ENCODE data around the gene NKAP.

Gene NKAP

GRCh38 chrX:119885554-119886428, 57.8 kb downstream of the NKAP start:
- no peak overlapping the region for H3K4me3 ChIP-seq (ENCODE audit: low read depth, low read length)
- DNase-seq (ENCODE audit: low read depth, low spot score) = no peak
- TF ChIP-seq, protein P1, sequence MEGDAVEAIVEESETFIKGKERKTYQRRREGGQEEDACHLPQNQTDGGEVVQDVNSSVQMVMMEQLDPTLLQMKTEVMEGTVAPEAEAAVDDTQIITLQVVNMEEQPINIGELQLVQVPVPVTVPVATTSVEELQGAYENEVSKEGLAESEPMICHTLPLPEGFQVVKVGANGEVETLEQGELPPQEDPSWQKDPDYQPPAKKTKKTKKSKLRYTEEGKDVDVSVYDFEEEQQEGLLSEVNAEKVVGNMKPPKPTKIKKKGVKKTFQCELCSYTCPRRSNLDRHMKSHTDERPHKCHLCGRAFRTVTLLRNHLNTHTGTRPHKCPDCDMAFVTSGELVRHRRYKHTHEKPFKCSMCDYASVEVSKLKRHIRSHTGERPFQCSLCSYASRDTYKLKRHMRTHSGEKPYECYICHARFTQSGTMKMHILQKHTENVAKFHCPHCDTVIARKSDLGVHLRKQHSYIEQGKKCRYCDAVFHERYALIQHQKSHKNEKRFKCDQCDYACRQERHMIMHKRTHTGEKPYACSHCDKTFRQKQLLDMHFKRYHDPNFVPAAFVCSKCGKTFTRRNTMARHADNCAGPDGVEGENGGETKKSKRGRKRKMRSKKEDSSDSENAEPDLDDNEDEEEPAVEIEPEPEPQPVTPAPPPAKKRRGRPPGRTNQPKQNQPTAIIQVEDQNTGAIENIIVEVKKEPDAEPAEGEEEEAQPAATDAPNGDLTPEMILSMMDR (IDR thresholded peaks at IDR 0.05; ENCODE audit: insufficient read depth, low read length, missing control alignments) = no peak
- CTCF ChIA-PET = interaction anchor here (2.4 kb wide), 1 partner anchor 8 kb away, joined by 10 read pairs; no protein-coding TSS in a partner anchor
- POLR2A ChIA-PET = no interaction called here

DNA sequence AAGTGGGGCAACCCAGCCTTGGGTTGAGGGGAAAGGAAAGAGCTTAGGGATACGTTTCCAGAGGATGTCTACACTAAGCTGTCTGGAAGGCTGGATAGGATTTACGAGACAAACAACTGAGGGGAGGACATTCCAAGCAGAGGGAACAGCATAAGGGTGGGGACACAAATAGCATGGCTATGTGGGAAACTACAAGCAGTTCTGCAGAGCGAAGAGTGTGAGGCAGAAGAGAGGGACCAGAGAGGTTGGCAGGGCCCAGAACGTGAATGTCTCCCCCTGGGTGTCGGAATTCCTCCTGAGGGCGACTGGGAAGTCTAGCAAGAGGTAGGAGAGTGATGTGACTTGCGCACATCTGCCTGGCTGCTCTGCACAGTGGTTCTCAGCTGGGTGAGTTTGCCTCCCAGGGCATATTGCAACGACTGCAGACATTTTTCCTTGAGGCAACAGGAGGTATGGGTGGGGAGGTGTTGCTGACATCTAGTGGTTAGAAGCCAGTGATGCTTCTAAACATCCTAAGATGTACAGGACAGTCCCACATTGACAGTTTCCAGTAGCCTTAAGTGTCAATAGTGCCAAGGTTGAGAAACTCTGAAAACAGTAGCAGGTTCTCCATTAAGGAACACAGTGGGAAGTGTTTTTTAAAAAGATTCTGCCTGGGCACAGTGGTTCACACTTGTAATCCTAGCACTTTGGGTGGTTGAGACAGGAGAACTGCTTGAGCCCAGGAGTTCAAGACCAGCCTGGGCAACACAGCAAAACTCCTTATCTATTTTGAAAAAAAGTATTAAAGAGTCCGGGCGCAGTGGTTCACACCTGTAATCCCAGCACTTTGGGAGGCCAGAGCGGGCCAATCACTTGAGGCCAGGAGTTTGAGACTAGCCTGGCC, 62.8 kb downstream of the NKAP start:
- ChIA-PET POLR2A (no interaction called here), CTCF (interaction anchor here (0.5 to 1.0 kb wide), 4 partner anchors 9 to 362 kb away, joined by 3 to 4 read pairs (median 3); partner anchors contain the start of genes NDUFA1 and RNF113A)
- no peak overlapping the region for H3K4me3 ChIP-seq (ENCODE audit: low read depth, low read length)
- DNase-seq (ENCODE audit: low read depth, low spot score) = no peak
- TF ChIP-seq, protein P1 (IDR thresholded peaks at IDR 0.05; ENCODE audit: insufficient read depth, low read length, missing control alignments) = peak; percentile 64

GRCh38 chrX:119880076-119880475, 63.5 kb downstream of the NKAP start:
- TF ChIP-seq, protein P1 (IDR thresholded peaks at IDR 0.05; ENCODE audit: insufficient read depth, low read length, missing control alignments) = no peak
- no peak overlapping the region for H3K4me3 ChIP-seq (ENCODE audit: low read depth, low read length)
- ChIA-PET POLR2A (no interaction called here), CTCF (interaction anchor here (0.5 to 1.5 kb wide), 5 partner anchors 9 to 362 kb away, joined by 3 to 4 read pairs (median 3); partner anchors contain the start of genes NDUFA1, RNF113A and UPF3B)
- DNase-seq (ENCODE audit: low read depth, low spot score) = no peak

GRCh38 chrX:119878740-119879139, 64.8 kb downstream of the NKAP start:
- TF ChIP-seq, protein P1 (IDR thresholded peaks at IDR 0.05; ENCODE audit: insufficient read depth, low read length, missing control alignments) = no peak
- ChIA-PET POLR2A (no interaction called here), CTCF (interaction anchor here (1.5 to 3.1 kb wide), 2 partner anchors 9 to 26 kb away, joined by 4 to 10 read pairs; partner anchors contain the start of gene UPF3B)
- no peak for DNase-seq (ENCODE audit: low read depth, low spot score)
- no peak overlapping the region for H3K4me3 ChIP-seq (ENCODE audit: low read depth, low read length)

GRCh38 chrX:119871599-119872395, 71.8 kb downstream of the NKAP start, which contains the start of the genes NDUFA1 and RNF113A:
Gene NDUFA1 (plus strand): TSS chrX:119871832. CDS start chrX:119871912, 80 bp downstream.
Gene RNF113A (minus strand): TSS chrX:119871733. CDS start chrX:119871613, 120 bp downstream.
- ChIA-PET CTCF (interaction anchor here (1.0 to 1.4 kb wide), 2 partner anchors 9 to 11 kb away, joined by 3 read pairs; no protein-coding TSS in a partner anchor), POLR2A (interaction anchor here (0.6 to 1.3 kb wide), 3 partner anchors 19 to 113 kb away, joined by 4 to 5 read pairs (median 4); partner anchors contain the start of genes RPL39 and UPF3B)
- TF ChIP-seq, protein P1 (IDR thresholded peaks at IDR 0.05; ENCODE audit: insufficient read depth, low read length, missing control alignments) = no peak
- H3K4me3 ChIP-seq (ENCODE audit: low read depth, low read length) = peak within 1 kb of the TSS; percentile 75
- no peak for DNase-seq (ENCODE audit: low read depth, low spot score)
